Stomach (tissue), 9 donors: ENCODE results near the gene ATP6V0C. TPM values are rescaled to one million over a fixed set of nuclear protein-coding genes. Genes with fewer than 3 reads are reported as not detected.

Experiments
- DNase-seq, 2 donors: peaks; one replicate each; pipeline versions ENCODE4 v3.0.0 to v3.0.0-alpha.2; 2013 to 2019
- H3K27ac ChIP-seq, 5 donors: fragments of 200-600 bp in 4 of 5; sonication (generic) in 4 of 5; one replicate each; pipeline ENCODE4 v1.5.1; 2013 to 2019; ENCODE audit warnings: mild to moderate bottlenecking in 1 of 5, moderate library complexity in 1 of 5
- H3K27me3 ChIP-seq, 3 donors: fragments of 200-600 bp; sonication (generic); one replicate each; pipeline ENCODE4 v1.5.1; 2017 to 2019; ENCODE audit warnings: mixed run types in 1 of 3
- H3K36me3 ChIP-seq, 4 donors: fragments of 200-600 bp; sonication (generic); 1 replicate in 3 of 4; 2 replicates in 1 of 4; pipeline ENCODE4 v1.5.1; 2016 to 2019
- H3K4me1 ChIP-seq, 4 donors: fragments of 200-600 bp; sonication (generic); one replicate each; pipeline ENCODE4 v1.5.1; 2016 to 2019
- H3K4me3 ChIP-seq, 4 donors: fragments of 200-600 bp; sonication (generic) in 3 of 4; one replicate each; pipeline ENCODE4 v1.5.1; 2016 to 2019; ENCODE audit warnings: mild to moderate bottlenecking in 1 of 4
- H3K9me3 ChIP-seq, 4 donors: fragments of 200-600 bp; sonication (generic); one replicate each; pipeline ENCODE4 v1.5.1; 2016 to 2019
- CTCF ChIP-seq, 7 experiments: fragments of 450-650 bp in 4 of 7; fragments of 200-600 bp in 3 of 7; sonication (generic) in 3 of 7; IDR thresholded peaks; one replicate each; pipeline ENCODE4 v1.5.1; 2016 to 2019; ENCODE audit warnings: antibody characterized with exemption in 7 of 7, control low read depth in 2 of 7, mild to moderate bottlenecking in 1 of 7
- EP300 ChIP-seq: sonication (generic); formaldehyde crosslinking; IDR thresholded peaks from one replicate; pipeline ENCODE4 v1.6.1; 2017; ENCODE audit warnings: antibody characterized with exemption
- POLR2A ChIP-seq, 4 donors: fragments of 450-650 bp; IDR thresholded peaks; one replicate each; pipeline ENCODE4 v1.6.1; 2016; ENCODE audit warnings: antibody characterized with exemption in 4 of 4, control low read depth in 2 of 4, mild to moderate bottlenecking in 1 of 4, moderate library complexity in 1 of 4
- POLR2AphosphoS5 ChIP-seq, 3 donors: sonication (generic); formaldehyde crosslinking; IDR thresholded peaks; one replicate each; pipeline ENCODE4 v1.6.1; 2016; ENCODE audit warnings: antibody characterized with exemption in 3 of 3
- WGBS, 5 donors: extraction: QIAGEN DNeasy Blood & Tissue Kit in 3 of 5; methylation state at CpG; one replicate each; pipeline versions ENCODE4 v1.1.5 to v1.1.7; 2013 to 2018; 5-methylcytosine and 5-hydroxymethylcytosine counted together
- intact Hi-C: fragments of 100-400 bp; cut with DNase I; formaldehyde crosslinking; loops from one replicate; pipeline ENCODE4 v1.15.1; 2023; ENCODE audit warnings: low total_unique reads
- polyA plus RNA-seq, 3 donors: library from polyadenylated mRNA; stranded (reverse); fragments of 200-250 nt; gene quantifications; one replicate each; pipeline ENCODE4 v1.2.3, GENCODE V29; 2013
- total RNA-seq, 5 donors: library from RNA; depleted of rRNA; stranded (reverse); fragments of >200 nt; gene quantifications; one replicate each; pipeline versions ENCODE4 v1.1.0 to v1.2.3, GENCODE V29; 2014 to 2016
- donor health status: healthy with polysubstance abuse.
- donor health status: Bipolar disorder and iron deficiency.
- donor health status: healthy.

ATP6V0C gene
- total and polyA plus RNA-seq, 8 donors: 8.1 to 169 (median 75.3) TPM

GRCh38 chr16:2514333-2515179 lies 804 bp downstream of the ATP6V0C start:
- intact Hi-C loops: no loop called here
- peak; percentile 43 to 78 for DNase-seq
- H3K27ac ChIP-seq: peak overlapping the region; percentile 96 to 99 (median 99)
- TF ChIP-seq POLR2A (IDR thresholded peaks at IDR 0.05) (no peak), CTCF (IDR thresholded peaks at IDR 0.05) (no peak), POLR2AphosphoS5 (IDR thresholded peaks at IDR 0.05) (no peak), EP300 (no peak)
- 0 to 1% (median 1%) methylated on average over 14 to 63 of the region's 63 CpGs for WGBS, 5 donors
- peaks cover 64 to 82% (median 75%) of the 10 kb centered on the region in 4 donors for H3K4me1 ChIP-seq
- peaks cover 0 to 14% (median 6%) of the 10 kb centered on the region in 4 donors for H3K36me3 ChIP-seq
- H3K4me3 ChIP-seq: peak overlapping the region; percentile 67 to 100 (median 86)
- no peaks in the 10 kb centered on the region for H3K9me3 ChIP-seq
- H3K27me3 ChIP-seq: no peaks in the 10 kb centered on the region

DNA sequence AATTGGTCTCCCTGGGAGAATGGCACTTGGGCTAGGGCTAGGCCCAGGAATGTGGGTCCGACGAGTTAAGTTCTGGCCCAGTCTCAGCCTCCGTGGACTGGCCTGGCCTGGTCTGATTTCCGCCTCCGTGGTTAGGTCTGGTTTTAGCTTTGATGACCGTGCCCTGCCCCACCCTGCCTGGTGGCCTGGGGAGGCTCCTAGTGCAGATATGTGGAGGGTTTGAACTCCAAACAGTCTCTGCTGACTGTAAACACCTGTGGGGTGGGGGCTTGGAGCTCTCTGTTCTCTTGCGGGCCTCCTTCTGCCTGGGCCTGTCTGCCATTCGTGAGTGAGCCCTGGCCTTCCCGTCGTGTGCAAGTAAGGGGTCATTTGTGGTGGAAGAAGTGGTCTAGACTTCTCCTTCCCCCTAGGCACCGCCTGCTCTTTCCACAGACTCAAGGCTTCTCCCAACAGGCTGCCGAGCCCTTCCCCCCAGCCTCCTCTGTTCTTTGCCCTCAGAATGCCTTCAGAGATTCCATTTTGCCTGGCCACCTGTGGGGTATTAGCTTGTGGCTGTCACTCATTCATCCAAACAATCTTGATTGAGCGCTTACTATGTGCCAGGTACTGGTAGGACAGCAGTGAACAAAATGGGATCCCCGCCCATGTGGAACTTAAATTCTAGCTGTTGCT lies 1.6 kb downstream of the ATP6V0C start:
- no peaks in the 10 kb centered on the region for H3K27me3 ChIP-seq
- H3K4me1 ChIP-seq: peaks cover 68 to 81% (median 80%) of the 10 kb centered on the region in 4 donors
- H3K4me3 ChIP-seq: peak overlapping the region; percentile 67 to 100 (median 86)
- H3K27ac ChIP-seq: peak overlapping the region; percentile 96 to 99 (median 99)
- 17 to 21% (median 20%) methylated on average over 14 of the region's 14 CpGs for WGBS, 5 donors
- peak; percentile 55 to 72 for DNase-seq
- no peaks in the 10 kb centered on the region for H3K9me3 ChIP-seq
- TF ChIP-seq CTCF (IDR thresholded peaks at IDR 0.05): no peak
- TF ChIP-seq POLR2AphosphoS5 (IDR thresholded peaks at IDR 0.05): peak in 1 of 3 donors; percentile 34
- peaks cover 0 to 17% (median 9%) of the 10 kb centered on the region in 4 donors for H3K36me3 ChIP-seq
- intact Hi-C loops: no loop called here

GRCh38 chr16:2516391-2517240 lies 2.9 kb downstream of the ATP6V0C start:
- TF ChIP-seq EP300 (no peak), POLR2AphosphoS5 (IDR thresholded peaks at IDR 0.05) (no peak), POLR2A (IDR thresholded peaks at IDR 0.05) (no peak), CTCF (IDR thresholded peaks at IDR 0.05) (no peak)
- no peaks in the 10 kb centered on the region for H3K9me3 ChIP-seq
- peak overlapping the region; percentile 2 to 99 (median 99) for H3K27ac ChIP-seq
- WGBS, 5 donors: 42 to 53% (median 44%) methylated on average over 10 to 11 of the region's 11 CpGs
- H3K4me1 ChIP-seq: peaks cover 71 to 85% (median 82%) of the 10 kb centered on the region in 4 donors
- intact Hi-C loops: no loop called here
- DNase-seq: no peak
- H3K4me3 ChIP-seq: peak overlapping the region in 3 of 4 donors; percentile 14 to 92 (median 67)
- H3K36me3 ChIP-seq: peaks cover 0 to 17% (median 9%) of the 10 kb centered on the region in 4 donors
- no peaks in the 10 kb centered on the region for H3K27me3 ChIP-seq
